OCI-LY7 (cell line): Measurements from ENCODE around the gene CYTH3.

ENCODE experiments used
- EZH2phosphoT487 ChIP-seq: fragments of 200-600 bp; sonication (generic); IDR thresholded peaks from 2 replicates; pipeline ENCODE4 v1.6.1; 2018; ENCODE audit warnings: low read depth, borderline replicate concordance, mild to moderate bottlenecking, mixed run types, antibody characterized with exemption, low read length, moderate library complexity, mixed read lengths
- TF ChIP-seq, protein P1 (sequence below): fragments of 200-600 bp; sonication (generic); conservative IDR thresholded peaks from 2 replicates; pipeline ENCODE4 v1.5.1; 2014; ENCODE audit warnings: mild to moderate bottlenecking, antibody characterized with exemption, low read length, moderate library complexity, mixed read lengths

DNA sequence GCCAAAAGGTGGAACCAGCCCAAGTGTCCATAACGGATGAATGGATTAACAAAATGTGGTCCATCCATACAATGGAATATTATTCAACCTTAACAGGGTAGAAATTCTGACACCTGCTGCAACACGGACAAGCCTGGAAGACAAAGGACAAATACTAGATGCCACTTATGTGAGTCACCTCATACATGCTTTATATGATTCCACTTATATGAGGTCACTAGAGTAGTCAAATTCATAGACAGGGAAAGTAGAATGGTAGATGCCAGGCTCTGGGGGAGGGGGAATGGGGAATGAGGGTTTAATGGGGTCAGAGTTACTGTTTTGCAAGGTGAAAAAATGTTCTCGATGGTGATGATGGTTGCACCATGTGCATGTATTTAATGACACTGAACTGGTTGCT is 34.0 kb upstream of the CYTH3 start:
- TF ChIP-seq, protein P1, sequence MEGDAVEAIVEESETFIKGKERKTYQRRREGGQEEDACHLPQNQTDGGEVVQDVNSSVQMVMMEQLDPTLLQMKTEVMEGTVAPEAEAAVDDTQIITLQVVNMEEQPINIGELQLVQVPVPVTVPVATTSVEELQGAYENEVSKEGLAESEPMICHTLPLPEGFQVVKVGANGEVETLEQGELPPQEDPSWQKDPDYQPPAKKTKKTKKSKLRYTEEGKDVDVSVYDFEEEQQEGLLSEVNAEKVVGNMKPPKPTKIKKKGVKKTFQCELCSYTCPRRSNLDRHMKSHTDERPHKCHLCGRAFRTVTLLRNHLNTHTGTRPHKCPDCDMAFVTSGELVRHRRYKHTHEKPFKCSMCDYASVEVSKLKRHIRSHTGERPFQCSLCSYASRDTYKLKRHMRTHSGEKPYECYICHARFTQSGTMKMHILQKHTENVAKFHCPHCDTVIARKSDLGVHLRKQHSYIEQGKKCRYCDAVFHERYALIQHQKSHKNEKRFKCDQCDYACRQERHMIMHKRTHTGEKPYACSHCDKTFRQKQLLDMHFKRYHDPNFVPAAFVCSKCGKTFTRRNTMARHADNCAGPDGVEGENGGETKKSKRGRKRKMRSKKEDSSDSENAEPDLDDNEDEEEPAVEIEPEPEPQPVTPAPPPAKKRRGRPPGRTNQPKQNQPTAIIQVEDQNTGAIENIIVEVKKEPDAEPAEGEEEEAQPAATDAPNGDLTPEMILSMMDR = no peak
- no peak for TF ChIP-seq EZH2phosphoT487
